A673 (cell line): ENCODE results near the gene NRXN3.

Experiments
- CTCF ChIP-seq: fragments of 300-800, 200-600 bp; sonication (generic); conservative IDR thresholded peaks from 2 replicates; pipeline ENCODE4 v1.5.1; 2017; ENCODE audit warnings: low read depth, mild to moderate bottlenecking, antibody characterized with exemption, low read length, moderate library complexity, mixed read lengths
- EZH2 ChIP-seq: fragments of 200-600 bp; sonication (generic); IDR thresholded peaks from 2 replicates; pipeline ENCODE4 v1.6.1; 2017; ENCODE audit warnings: borderline replicate concordance, low read depth, mild to moderate bottlenecking, mixed read lengths, antibody characterized with exemption, low read length; ENCODE audit not compliant: poor library complexity, severe bottlenecking

DNA sequence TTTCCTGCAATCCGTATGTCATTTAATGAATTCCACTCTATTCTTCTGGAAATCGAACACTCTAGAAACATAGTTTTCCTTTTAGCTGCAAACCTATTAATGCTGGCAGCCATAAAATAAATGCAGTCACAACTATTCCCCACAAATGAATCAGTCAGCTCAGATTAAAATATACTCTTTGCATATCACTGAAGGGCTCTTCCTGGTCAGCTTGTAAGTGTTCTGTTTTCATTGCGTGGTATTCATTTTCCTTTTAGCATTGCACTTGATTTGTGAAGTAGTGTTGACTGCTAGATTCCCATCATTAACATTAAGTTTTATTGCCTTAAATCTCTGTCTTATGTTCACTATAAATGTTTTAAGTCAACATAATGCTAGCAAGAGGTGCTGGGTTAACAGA lies 1355.2 kb downstream of the NRXN3 start:
- TF ChIP-seq CTCF, result no peak
- no peak for TF ChIP-seq EZH2
